H1 (cell line): ENCODE results near the gene NFIA. TPM values are rescaled to one million over a fixed set of nuclear protein-coding genes. Genes with fewer than 3 reads are reported as not detected.

Experiments used
- CTCF ChIA-PET: fragments of 300-600 bp; sonication (Branson Sonifier 250); formaldehyde crosslinking; loops from one replicate; lab custom pipeline; 2021; ENCODE audit not compliant: partially characterized antibody; lab: Charles Lee
- POLR2A ChIA-PET: fragments of 300-600 bp; sonication (Branson Sonifier 250); formaldehyde crosslinking; loops from one replicate; lab custom pipeline; 2021; ENCODE audit warnings: inconsistent platforms; ENCODE audit not compliant: partially characterized antibody; lab: Charles Lee
- DNase-seq, 2 experiments: peaks; one replicate each; pipeline versions ENCODE4 v3.0.0 to v3.0.0-alpha.2; 2010 to 2022; ENCODE audit warnings: low spot score in 2 of 2, low read depth in 1 of 2, mixed read lengths in 1 of 2
- FAIRE-seq: peaks from 2 replicates; lab custom pipeline; 2011; peaks lifted over from hg19 to GRCh38; lab: Jason Lieb, UNC
- H2AFZ ChIP-seq: 2 replicates; pipeline ENCODE4 v1.8.1; 2012; ENCODE audit warnings: low read length, inconsistent platforms
- H2AK5ac ChIP-seq: 2 replicates; pipeline ENCODE4 v1.6.1; 2013; ENCODE audit warnings: low read depth, low read length
- H2BK120ac ChIP-seq: replicated peaks from 2 replicates; pipeline ENCODE3; 2013; ENCODE audit warnings: low read depth, low read length, inconsistent platforms
- H2BK12ac ChIP-seq: 2 replicates; pipeline ENCODE4 v1.6.1; 2013; ENCODE audit warnings: low read depth, low read length
- H2BK15ac ChIP-seq: 2 replicates; pipeline ENCODE4 v1.6.1; 2013; ENCODE audit warnings: low read length
- H2BK20ac ChIP-seq: 2 replicates; pipeline ENCODE4 v1.6.1; 2013; ENCODE audit warnings: low read length
- H2BK5ac ChIP-seq: 2 replicates; pipeline ENCODE4 v1.6.1; 2013; ENCODE audit warnings: low read depth, low read length
- H3K14ac ChIP-seq: 2 replicates; pipeline ENCODE4 v1.6.1; 2013; ENCODE audit warnings: inconsistent platforms; ENCODE audit not compliant: insufficient read length
- H3K18ac ChIP-seq: 2 replicates; pipeline ENCODE4 v1.6.1; 2013; ENCODE audit warnings: low read length; ENCODE audit errors: extremely low read depth
- H3K23ac ChIP-seq: 2 replicates; pipeline ENCODE4 v1.6.1; 2013; ENCODE audit warnings: inconsistent platforms; ENCODE audit not compliant: insufficient read length
- H3K23me2 ChIP-seq: 2 replicates; pipeline ENCODE4 v1.6.1; 2013; ENCODE audit warnings: low read depth, low read length
- H3K27ac ChIP-seq: 2 replicates; pipeline ENCODE4 v1.6.1; 2011; ENCODE audit warnings: low read depth, low read length, inconsistent platforms
- H3K27me3 ChIP-seq, 4 experiments: replicated peaks in 1 of 4; 1 replicate in 1 of 4; 2 replicates in 3 of 4; pipeline versions ENCODE4 v1.6.1 to v1.8.1; 2011 to 2013; ENCODE audit warnings: low read length in 3 of 4, mild to moderate bottlenecking in 3 of 4, inconsistent platforms in 2 of 4, mixed read lengths in 2 of 4, moderate library complexity in 1 of 4; ENCODE audit not compliant: control insufficient read depth in 3 of 4, insufficient read depth in 3 of 4; ENCODE audit errors: extremely low read depth in 1 of 4
- H3K36me3 ChIP-seq, 4 experiments: 2 replicates each; pipeline versions ENCODE4 v1.6.1 to v1.8.1; 2011 to 2013; ENCODE audit warnings: mild to moderate bottlenecking in 4 of 4, low read length in 3 of 4, moderate library complexity in 2 of 4, control low read depth in 1 of 4, inconsistent platforms in 1 of 4; ENCODE audit not compliant: insufficient read depth in 4 of 4, control insufficient read depth in 2 of 4
- H3K4ac ChIP-seq: replicated peaks from 2 replicates; pipeline ENCODE3; 2013; ENCODE audit warnings: low read length, low read depth, mixed read lengths, inconsistent platforms; ENCODE audit not compliant: insufficient read length
- H3K4me1 ChIP-seq, 4 experiments: replicated peaks in 1 of 4; 1 replicate in 1 of 4; 2 replicates in 3 of 4; pipeline versions ENCODE4 v1.6.1 to v1.8.1; 2011 to 2013; ENCODE audit warnings: low read length in 3 of 4, inconsistent platforms in 2 of 4, mixed read lengths in 1 of 4; ENCODE audit not compliant: insufficient read depth in 4 of 4, control insufficient read depth in 3 of 4
- H3K4me2 ChIP-seq, 2 experiments: 2 replicates each; pipeline versions ENCODE4 v1.6.1 to v1.8.1; 2011 to 2013; ENCODE audit warnings: low read depth in 2 of 2, low read length in 2 of 2, control low read depth in 1 of 2, inconsistent platforms in 1 of 2, mild to moderate bottlenecking in 1 of 2; ENCODE audit not compliant: insufficient read depth in 1 of 2
- H3K4me3 ChIP-seq, 4 experiments: fragments of 200-600, 300-600 bp in 1 of 4; sonication (generic), shearing (Covaris generic), sonication (Bioruptor Twin) in 1 of 4; 2 replicates each; pipeline versions ENCODE4 v1.5.1 to v1.8.1; 2011 to 2016; ENCODE audit warnings: low read length in 4 of 4, low read depth in 3 of 4, control low read depth in 2 of 4, inconsistent platforms in 2 of 4, mild to moderate bottlenecking in 2 of 4, mixed read lengths in 1 of 4, moderate library complexity in 1 of 4; ENCODE audit not compliant: insufficient read depth in 2 of 4; ENCODE audit errors: extremely low read depth in 1 of 4
- H3K56ac ChIP-seq: replicated peaks from 2 replicates; pipeline ENCODE3; 2013; ENCODE audit warnings: low read depth, mild to moderate bottlenecking, mixed read lengths, low read length, inconsistent platforms; ENCODE audit not compliant: insufficient read length
- H3K79me1 ChIP-seq: 2 replicates; pipeline ENCODE4 v1.6.1; 2013; ENCODE audit warnings: low read depth, low read length, control low read depth
- H3K79me2 ChIP-seq, 2 experiments: 2 replicates each; pipeline versions ENCODE4 v1.6.1 to v1.8.1; 2012 to 2013; ENCODE audit warnings: low read length in 2 of 2, mild to moderate bottlenecking in 2 of 2, inconsistent platforms in 1 of 2; ENCODE audit not compliant: insufficient read depth in 2 of 2, control insufficient read depth in 1 of 2
- H3K9ac ChIP-seq, 4 experiments: replicated peaks in 1 of 4; 1 replicate in 1 of 4; 2 replicates in 3 of 4; pipeline versions ENCODE4 v1.6.1 to v1.8.1; 2011 to 2013; ENCODE audit warnings: low read depth in 3 of 4, low read length in 3 of 4, control low read depth in 2 of 4, mild to moderate bottlenecking in 2 of 4, moderate library complexity in 2 of 4, inconsistent platforms in 1 of 4; ENCODE audit errors: extremely low read depth in 1 of 4
- H3K9me3 ChIP-seq, 2 experiments: 2 replicates each; pipeline versions ENCODE4 v1.6.1 to v1.8.1; 2012 to 2013; ENCODE audit warnings: mild to moderate bottlenecking in 2 of 2, moderate library complexity in 2 of 2, control low read depth in 1 of 2, inconsistent platforms in 1 of 2, low read depth in 1 of 2, low read length in 1 of 2, mixed read lengths in 1 of 2; ENCODE audit not compliant: insufficient read depth in 2 of 2
- H4K20me1 ChIP-seq, 2 experiments: replicated peaks in 1 of 2; 2 replicates each; pipeline versions ENCODE3 to v1.8.1; 2011 to 2013; ENCODE audit warnings: inconsistent platforms in 2 of 2, low read length in 2 of 2, mild to moderate bottlenecking in 1 of 2; ENCODE audit not compliant: insufficient read depth in 2 of 2, control insufficient read depth in 1 of 2
- H4K5ac ChIP-seq: 2 replicates; pipeline ENCODE4 v1.6.1; 2013; ENCODE audit warnings: low read length, low read depth, mixed read lengths, inconsistent platforms; ENCODE audit not compliant: insufficient read length
- H4K8ac ChIP-seq: 2 replicates; pipeline ENCODE4 v1.8.0; 2013; ENCODE audit warnings: mild to moderate bottlenecking, moderate library complexity, low read length, inconsistent platforms; ENCODE audit not compliant: insufficient read depth; ENCODE audit errors: extremely low read depth
- H4K91ac ChIP-seq: replicated peaks from 2 replicates; pipeline ENCODE3; 2013; ENCODE audit warnings: low read length, mixed read lengths, inconsistent platforms; ENCODE audit not compliant: insufficient read length
- ATF2 ChIP-seq: IDR thresholded peaks from 2 replicates; pipeline ENCODE4 v1.6.1; 2012; ENCODE audit warnings: low read length, inconsistent platforms
- BACH1 ChIP-seq: IDR thresholded peaks from 2 replicates; pipeline ENCODE4 v1.6.1; 2012; ENCODE audit warnings: low read length, improper control_type of control experiment
- BCL11A ChIP-seq, 2 experiments: IDR thresholded peaks; one replicate each; pipeline ENCODE4 v1.6.1; 2011; ENCODE audit warnings: low read depth in 2 of 2, low read length in 2 of 2, mild to moderate bottlenecking in 2 of 2
- E2F6 ChIP-seq: IDR thresholded peaks from 2 replicates; pipeline ENCODE4 v1.6.1; 2012; ENCODE audit warnings: inconsistent platforms
- EGR1 ChIP-seq: IDR thresholded peaks from 2 replicates; pipeline ENCODE4 v1.6.1; 2011; ENCODE audit warnings: low read depth, low read length, borderline replicate concordance
- JUND ChIP-seq: IDR thresholded peaks from 2 replicates; pipeline ENCODE4 v1.6.1; 2011; ENCODE audit warnings: mild to moderate bottlenecking, improper control_type of control experiment, low read length
- PHF8 ChIP-seq: fragments of 200-600 bp; sonication (generic); conservative IDR thresholded peaks from 2 replicates; pipeline ENCODE4 v1.7.1; 2012; ENCODE audit warnings: low read depth, mild to moderate bottlenecking, inconsistent platforms, low read length, moderate library complexity
- POLR2AphosphoS5 ChIP-seq: IDR thresholded peaks from 2 replicates; pipeline ENCODE4 v1.6.1; 2011; ENCODE audit warnings: low read depth, low read length
- RNF2 ChIP-seq: fragments of 200-900, 300-1000 bp; sonication (generic); IDR thresholded peaks from 2 replicates; pipeline ENCODE4 v1.7.1; 2016; ENCODE audit warnings: borderline replicate concordance, low read depth, mild to moderate bottlenecking, antibody characterized with exemption, low read length; ENCODE audit not compliant: poor library complexity, severe bottlenecking; ENCODE audit errors: missing control alignments
- SAP30 ChIP-seq: fragments of 300-600 bp; sonication (generic); IDR thresholded peaks from 2 replicates; pipeline ENCODE4 v1.7.1; 2012; ENCODE audit warnings: low read length, moderate library complexity, mild to moderate bottlenecking, inconsistent platforms; ENCODE audit not compliant: insufficient read depth, insufficient replicate concordance
- SP1 ChIP-seq: IDR thresholded peaks from 2 replicates; pipeline ENCODE4 v1.6.1; 2011; ENCODE audit warnings: low read depth, low read length
- TAF1 ChIP-seq: IDR thresholded peaks from 2 replicates; pipeline ENCODE4 v1.6.1; 2011; ENCODE audit warnings: mild to moderate bottlenecking, low read depth, low read length
- WGBS, 2 experiments: shearing (Covaris generic) in 1 of 2; methylation state at CpG; one replicate each; pipeline versions ENCODE4 v1.1.6 to v1.1.7; 2013 to 2015; ENCODE audit warnings: low lambda C conversion rate in 2 of 2, mixed read lengths in 2 of 2, inconsistent platforms in 1 of 2, low coverage in 1 of 2, missing lambda C conversion rate in 1 of 2; ENCODE audit not compliant: insufficient replicate concordance in 2 of 2, insufficient coverage in 1 of 2, insufficient read length in 1 of 2; ENCODE audit errors: extremely low coverage in 1 of 2, missing lambda C conversion rate in 1 of 2; 5-methylcytosine and 5-hydroxymethylcytosine counted together
- polyA plus RNA-seq, 7 experiments: library from polyadenylated mRNA; depleted of rRNA in 3 of 7; stranded (reverse) in 5 of 7; unstranded in 2 of 7; fragments of >200 nt in 5 of 7; fragments of 200-250 nt in 2 of 7; gene quantifications; 1 replicate in 5 of 7; 2 replicates in 1 of 7; 4 replicates in 1 of 7; pipeline versions ENCODE4 v1.2.1 to v1.2.3, GENCODE V29; 2011 to 2013; ENCODE audit warnings: missing spikeins in 2 of 7, mixed read lengths in 2 of 7
- total RNA-seq: library from RNA; stranded (reverse); fragmentation: NEBNext Ultra II Directional; extraction: Animal tissue kit (Norgen Biotek cat#: 25700); gene quantifications from 2 replicates; pipeline ENCODE4 v1.2.1, GENCODE V29; 2021

NFIA gene
- total and polyA plus RNA-seq, 2 of the 8 experiments (the other 6 are each of a cell fraction or from before 2014, with no cell fraction given), result 1.8 to 2.3 TPM

- Histone ChIP-seq H3K56ac (no peak overlapping the region), H3K79me1 (no peaks in the 10 kb centered on the region), H3K4me2 (no peak overlapping the region), H2BK120ac (no peak overlapping the region), H2BK5ac (no peak overlapping the region), H3K36me3 (no peaks in the 10 kb centered on the region), H3K4ac (no peak overlapping the region), H3K4me3 (no peak overlapping the region), H3K23ac (no peak overlapping the region), H3K18ac (no peak overlapping the region), H2AK5ac (no peak overlapping the region), H3K27me3 (no peaks in the 10 kb centered on the region), H3K14ac (no peak overlapping the region), H3K23me2 (no peaks in the 10 kb centered on the region), H2AFZ (no peak overlapping the region), H4K20me1 (no peaks in the 10 kb centered on the region), H2BK20ac (no peak overlapping the region), H2BK15ac (no peak overlapping the region), H3K27ac (no peak overlapping the region), H4K8ac (no peak overlapping the region), H4K91ac (no peak overlapping the region), H3K79me2 (no peaks in the 10 kb centered on the region), H2BK12ac (no peak overlapping the region), H4K5ac (no peak overlapping the region), H3K9ac (no peak overlapping the region), H3K9me3 (no peaks in the 10 kb centered on the region), H3K4me1 (peaks cover 0 to 2% (median 0%) of the 10 kb centered on the region in 4 experiments; a peak in 1 of 7 replicates)
- FAIRE-seq (no peak), DNase-seq (no peak)
- WGBS, 2 experiments, result 79% methylated on average over 5 of the region's 5 CpGs; no CpG with 5 or more reads in 1 of the 2 experiments
- POLR2A ChIA-PET, result interaction anchor here (0.7 kb wide), 1 partner anchor 12 kb away, joined by 3 read pairs; no protein-coding TSS in a partner anchor
- CTCF ChIA-PET, result interaction anchor here (0.5 to 1.3 kb wide), 5 partner anchors 16 to 854 kb away, joined by 3 to 5 read pairs (median 3); no protein-coding TSS in a partner anchor
- TF ChIP-seq BACH1, result no peak
- no peak for TF ChIP-seq BCL11A (IDR thresholded peaks at IDR 0.05; ENCODE audit: low read depth in 2 of 2, low read length in 2 of 2)
- no peak for TF ChIP-seq SAP30
- TF ChIP-seq JUND, result no peak
- TF ChIP-seq POLR2AphosphoS5, result no peak
- TF ChIP-seq RNF2, result no peak
- no peak for TF ChIP-seq E2F6
- no peak for TF ChIP-seq TAF1
- TF ChIP-seq SP1, result no peak
- no peak for TF ChIP-seq PHF8
- TF ChIP-seq EGR1, result no peak
- no peak for TF ChIP-seq ATF2
These were observed 337.3 kb downstream of the NFIA start for GRCh38 chr1:61419657-61420056.
